Measurements from ENCODE around the gene PLCXD3. TPM values are rescaled to one million over a fixed set of nuclear protein-coding genes. Genes with fewer than 3 reads are reported as not detected.

Gene PLCXD3
- total RNA-seq, 3 donors from 2014 or later, result 0.29 to 1.6 (median 1.2) TPM

DNA sequence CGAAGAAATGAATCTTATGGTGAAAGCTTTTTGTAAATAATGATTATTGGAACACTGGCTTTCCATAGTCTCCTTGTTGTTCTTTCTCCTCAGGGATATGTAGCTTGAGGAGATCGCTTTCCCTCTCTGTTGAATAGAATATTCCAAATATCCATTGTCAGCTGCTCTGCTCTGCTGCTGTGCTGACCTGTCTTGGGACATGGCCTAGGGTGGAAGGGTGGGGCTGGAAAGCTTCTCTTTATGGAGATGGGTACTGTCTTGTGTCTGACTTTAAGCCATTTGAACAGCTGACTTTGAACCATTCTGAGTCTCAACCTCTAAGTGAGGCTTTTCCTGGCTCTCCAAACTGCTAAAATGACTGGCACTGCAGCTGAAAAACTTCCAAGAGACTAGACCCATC, 135.8 kb downstream of the PLCXD3 start:
- intact Hi-C loops (cut with DNase I, micrococcal nuclease), result no loop called here
- no peak for DNase-seq
- H3K4me3 ChIP-seq, result no peak overlapping the region
- no peaks in the 10 kb centered on the region for H3K9me3 ChIP-seq
- TF ChIP-seq, protein P1, sequence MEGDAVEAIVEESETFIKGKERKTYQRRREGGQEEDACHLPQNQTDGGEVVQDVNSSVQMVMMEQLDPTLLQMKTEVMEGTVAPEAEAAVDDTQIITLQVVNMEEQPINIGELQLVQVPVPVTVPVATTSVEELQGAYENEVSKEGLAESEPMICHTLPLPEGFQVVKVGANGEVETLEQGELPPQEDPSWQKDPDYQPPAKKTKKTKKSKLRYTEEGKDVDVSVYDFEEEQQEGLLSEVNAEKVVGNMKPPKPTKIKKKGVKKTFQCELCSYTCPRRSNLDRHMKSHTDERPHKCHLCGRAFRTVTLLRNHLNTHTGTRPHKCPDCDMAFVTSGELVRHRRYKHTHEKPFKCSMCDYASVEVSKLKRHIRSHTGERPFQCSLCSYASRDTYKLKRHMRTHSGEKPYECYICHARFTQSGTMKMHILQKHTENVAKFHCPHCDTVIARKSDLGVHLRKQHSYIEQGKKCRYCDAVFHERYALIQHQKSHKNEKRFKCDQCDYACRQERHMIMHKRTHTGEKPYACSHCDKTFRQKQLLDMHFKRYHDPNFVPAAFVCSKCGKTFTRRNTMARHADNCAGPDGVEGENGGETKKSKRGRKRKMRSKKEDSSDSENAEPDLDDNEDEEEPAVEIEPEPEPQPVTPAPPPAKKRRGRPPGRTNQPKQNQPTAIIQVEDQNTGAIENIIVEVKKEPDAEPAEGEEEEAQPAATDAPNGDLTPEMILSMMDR (IDR thresholded peaks at IDR 0.05), result no peak
- H3K4me1 ChIP-seq (ENCODE audit: low read depth), result no peaks in the 10 kb centered on the region
- H3K36me3 ChIP-seq (ENCODE audit: low read depth), result no peaks in the 10 kb centered on the region
- ATAC-seq, result no peak

GRCh38 chr5:41373230-41373629, 137.2 kb downstream of the PLCXD3 start:
- TF ChIP-seq, protein P1 (IDR thresholded peaks at IDR 0.05), result no peak
- intact Hi-C loops (cut with DNase I, micrococcal nuclease), result no loop called here
- no peak for ATAC-seq
- H3K4me3 ChIP-seq, result no peak overlapping the region
- H3K9me3 ChIP-seq, result no peaks in the 10 kb centered on the region
- no peaks in the 10 kb centered on the region for H3K36me3 ChIP-seq (ENCODE audit: low read depth)
- H3K4me1 ChIP-seq (ENCODE audit: low read depth), result no peaks in the 10 kb centered on the region
- no peak for DNase-seq

- Histone ChIP-seq H3K9me3 (no peaks in the 10 kb centered on the region), H3K4me3 (no peak overlapping the region), H3K36me3 (ENCODE audit: low read depth) (no peaks in the 10 kb centered on the region), H3K4me1 (ENCODE audit: low read depth) (no peaks in the 10 kb centered on the region)
- ATAC-seq (no peak), DNase-seq (no peak)
- TF ChIP-seq, protein P1 (IDR thresholded peaks at IDR 0.05), result no peak
- intact Hi-C loops (cut with DNase I, micrococcal nuclease), result no loop called here
Observed at GRCh38 chr5:41371738-41372137, 138.7 kb downstream of the PLCXD3 start.

- intact Hi-C loops (cut with DNase I, micrococcal nuclease), result no loop called here
- ATAC-seq (no peak), DNase-seq (no peak)
- H3K36me3 ChIP-seq (ENCODE audit: low read depth), result no peaks in the 10 kb centered on the region
- TF ChIP-seq, protein P1 (IDR thresholded peaks at IDR 0.05), result no peak
- H3K4me1 ChIP-seq (ENCODE audit: low read depth), result no peaks in the 10 kb centered on the region
- no peak overlapping the region for H3K4me3 ChIP-seq
- H3K9me3 ChIP-seq, result no peaks in the 10 kb centered on the region
Observed at GRCh38 chr5:41370482-41370881, 139.9 kb downstream of the PLCXD3 start.

GRCh38 chr5:41369799-41370198, 140.6 kb downstream of the PLCXD3 start:
- ATAC-seq, result no peak
- TF ChIP-seq, protein P1 (IDR thresholded peaks at IDR 0.05), result no peak
- intact Hi-C loops (cut with DNase I, micrococcal nuclease), result no loop called here
- no peak for DNase-seq
- Histone ChIP-seq H3K36me3 (ENCODE audit: low read depth) (no peaks in the 10 kb centered on the region), H3K4me1 (ENCODE audit: low read depth) (no peaks in the 10 kb centered on the region), H3K4me3 (no peak overlapping the region), H3K9me3 (no peaks in the 10 kb centered on the region)

GRCh38 chr5:41368158-41368557, 142.2 kb downstream of the PLCXD3 start:
- ATAC-seq, result no peak
- Histone ChIP-seq H3K36me3 (ENCODE audit: low read depth) (no peaks in the 10 kb centered on the region), H3K4me1 (ENCODE audit: low read depth) (no peaks in the 10 kb centered on the region), H3K4me3 (no peak overlapping the region), H3K9me3 (no peaks in the 10 kb centered on the region)
- intact Hi-C loops (cut with DNase I, micrococcal nuclease), result no loop called here
- TF ChIP-seq, protein P1 (IDR thresholded peaks at IDR 0.05), result no peak
- no peak for DNase-seq
